ENCODE results near the gene ZNF583.

Gene ZNF583

GRCh38 chr19:56403764-56404704 is at the start of gene ZNF583:
Gene ZNF583 (plus strand): TSS chr19:56404332. CDS start chr19:56407115, 2,783 bp downstream.
- Histone ChIP-seq H3K27me3 (ENCODE audit: insufficient read depth, low read length) (no peaks in the 10 kb centered on the region), H3K4me3 (ENCODE audit: low read length) (peak within 1 kb of the TSS; percentile 59), H3K4me1 (ENCODE audit: insufficient read depth, low read length) (peaks cover 7% of the 10 kb centered on the region), H2AFZ (ENCODE audit: low read depth, low read length) (peak within 1 kb of the TSS; percentile 43), H3K9me3 (ENCODE audit: low read length) (peaks cover 44% of the 10 kb centered on the region), H3K36me3 (ENCODE audit: insufficient read depth, low read length) (peaks cover 30% of the 10 kb centered on the region)

GRCh38 chr19:56355517-56355916 is 48.6 kb upstream of the ZNF583 start:
- Histone ChIP-seq H3K36me3 (ENCODE audit: insufficient read depth, low read length) (no peaks in the 10 kb centered on the region), H3K4me3 (ENCODE audit: low read length) (no peak overlapping the region), H3K27me3 (ENCODE audit: insufficient read depth, low read length) (no peaks in the 10 kb centered on the region), H3K9me3 (ENCODE audit: low read length) (peaks cover 3% of the 10 kb centered on the region), H2AFZ (ENCODE audit: low read depth, low read length) (no peak overlapping the region), H3K4me1 (ENCODE audit: insufficient read depth, low read length) (no peaks in the 10 kb centered on the region)

- Histone ChIP-seq H3K4me1 (ENCODE audit: insufficient read depth, low read length) (no peaks in the 10 kb centered on the region), H3K4me3 (ENCODE audit: low read length) (no peak overlapping the region), H3K9me3 (ENCODE audit: low read length) (peaks cover 7% of the 10 kb centered on the region), H3K27me3 (ENCODE audit: insufficient read depth, low read length) (no peaks in the 10 kb centered on the region), H2AFZ (ENCODE audit: low read depth, low read length) (no peak overlapping the region), H3K36me3 (ENCODE audit: insufficient read depth, low read length) (no peaks in the 10 kb centered on the region)
These were observed 47.2 kb upstream of the ZNF583 start for GRCh38 chr19:56356944-56357343.

DNA sequence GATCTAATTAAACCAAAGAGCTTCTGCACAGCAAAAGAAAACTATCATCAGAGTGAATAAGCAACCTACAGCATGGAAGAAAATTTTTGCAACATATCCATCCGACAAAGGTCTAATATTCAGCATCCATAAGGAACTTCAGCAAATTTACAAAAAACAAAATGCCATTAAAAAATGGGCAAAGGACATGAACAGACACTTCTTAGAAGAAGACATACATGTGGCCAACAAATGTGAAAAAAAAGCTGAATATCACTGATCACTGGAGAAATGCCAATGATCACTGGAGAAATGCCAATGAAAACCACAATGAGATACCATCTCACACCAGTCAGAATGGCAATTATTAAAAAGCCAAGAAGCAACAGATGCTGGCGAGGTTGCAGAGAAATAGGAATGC is 43.3 kb upstream of the ZNF583 start:
- no peaks in the 10 kb centered on the region for H3K27me3 ChIP-seq (ENCODE audit: insufficient read depth, low read length)
- no peaks in the 10 kb centered on the region for H3K36me3 ChIP-seq (ENCODE audit: insufficient read depth, low read length)
- no peak overlapping the region for H3K4me3 ChIP-seq (ENCODE audit: low read length)
- peaks cover 6% of the 10 kb centered on the region for H3K9me3 ChIP-seq (ENCODE audit: low read length)
- H3K4me1 ChIP-seq (ENCODE audit: insufficient read depth, low read length) = no peaks in the 10 kb centered on the region
- H2AFZ ChIP-seq (ENCODE audit: low read depth, low read length) = no peak overlapping the region

DNA sequence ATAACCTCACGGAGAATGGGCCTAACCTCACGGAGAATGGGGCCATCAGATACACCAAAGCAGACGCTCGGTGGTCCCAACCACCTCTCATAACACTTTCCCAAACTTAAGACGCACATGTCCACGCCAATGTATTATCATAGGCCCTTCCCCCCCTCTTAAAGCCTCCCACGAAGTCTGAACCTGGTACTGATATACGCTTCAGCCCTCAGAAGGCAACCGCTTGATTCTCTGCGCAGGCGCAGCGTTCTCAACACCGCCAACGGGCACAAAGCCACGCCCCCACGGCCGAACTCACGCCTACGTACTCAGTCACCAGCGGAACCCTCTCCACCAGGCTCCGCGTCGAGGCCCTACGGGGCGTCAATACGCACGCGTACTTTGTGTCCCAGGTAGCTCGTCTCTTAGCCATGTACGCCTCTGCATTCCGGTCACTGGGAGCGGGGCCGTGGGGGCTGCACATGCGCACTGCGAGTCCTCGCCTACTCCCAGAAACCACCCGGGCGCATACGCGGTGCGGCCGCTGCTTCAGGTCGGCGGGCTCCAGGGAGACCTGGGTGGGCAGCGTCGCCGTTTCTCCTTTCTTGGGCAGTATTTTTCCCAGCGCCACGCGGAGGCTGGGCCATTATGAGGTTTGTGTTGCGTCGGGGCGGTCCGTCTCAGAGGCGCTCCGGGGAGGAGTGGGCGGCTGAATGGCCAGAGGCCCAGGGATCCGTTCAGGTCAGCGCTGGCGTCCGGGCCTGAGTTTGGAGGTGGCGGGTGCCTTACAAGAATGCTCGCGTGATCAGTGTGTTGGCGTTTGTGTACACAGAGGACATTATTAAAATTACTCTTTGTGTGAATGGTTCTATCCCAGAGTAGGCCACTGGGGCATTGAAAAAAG is 36.1 kb upstream of the ZNF583 start:
- Histone ChIP-seq H2AFZ (ENCODE audit: low read depth, low read length) (peak overlapping the region; percentile 31), H3K36me3 (ENCODE audit: insufficient read depth, low read length) (peaks cover 9% of the 10 kb centered on the region), H3K9me3 (ENCODE audit: low read length) (peaks cover 9% of the 10 kb centered on the region), H3K4me3 (ENCODE audit: low read length) (peak overlapping the region; percentile 48), H3K27me3 (ENCODE audit: insufficient read depth, low read length) (no peaks in the 10 kb centered on the region), H3K4me1 (ENCODE audit: insufficient read depth, low read length) (no peaks in the 10 kb centered on the region)

GRCh38 chr19:56369886-56370676 is 34.1 kb upstream of the ZNF583 start:
- no peaks in the 10 kb centered on the region for H3K4me1 ChIP-seq (ENCODE audit: insufficient read depth, low read length)
- H2AFZ ChIP-seq (ENCODE audit: low read depth, low read length) = no peak overlapping the region
- H3K9me3 ChIP-seq (ENCODE audit: low read length) = peaks cover 18% of the 10 kb centered on the region
- H3K27me3 ChIP-seq (ENCODE audit: insufficient read depth, low read length) = no peaks in the 10 kb centered on the region
- H3K36me3 ChIP-seq (ENCODE audit: insufficient read depth, low read length) = peaks cover 18% of the 10 kb centered on the region
- H3K4me3 ChIP-seq (ENCODE audit: low read length) = no peak overlapping the region

DNA sequence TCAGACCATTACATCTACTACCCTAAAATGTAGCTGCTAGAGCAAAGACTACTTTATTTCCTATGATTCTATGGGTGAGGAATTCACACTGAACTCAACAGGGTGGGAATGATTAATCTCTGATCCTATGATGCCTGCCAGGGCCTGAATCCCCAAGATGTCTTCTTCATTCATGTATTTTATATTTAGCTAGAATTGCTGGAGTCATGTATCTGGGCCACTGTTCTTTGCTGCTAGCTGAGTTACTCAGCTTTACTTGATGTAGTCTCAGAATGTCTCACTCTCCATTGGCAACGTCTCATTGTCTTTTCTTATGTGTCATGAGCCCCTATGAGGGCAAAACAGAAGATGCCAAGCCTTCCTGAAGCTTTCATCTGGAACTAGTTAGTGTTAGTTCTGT is 31.9 kb upstream of the ZNF583 start:
- no peaks in the 10 kb centered on the region for H3K4me1 ChIP-seq (ENCODE audit: insufficient read depth, low read length)
- peaks cover 33% of the 10 kb centered on the region for H3K9me3 ChIP-seq (ENCODE audit: low read length)
- no peak overlapping the region for H3K4me3 ChIP-seq (ENCODE audit: low read length)
- H2AFZ ChIP-seq (ENCODE audit: low read depth, low read length) = no peak overlapping the region
- peaks cover 39% of the 10 kb centered on the region for H3K36me3 ChIP-seq (ENCODE audit: insufficient read depth, low read length)
- H3K27me3 ChIP-seq (ENCODE audit: insufficient read depth, low read length) = no peaks in the 10 kb centered on the region

DNA sequence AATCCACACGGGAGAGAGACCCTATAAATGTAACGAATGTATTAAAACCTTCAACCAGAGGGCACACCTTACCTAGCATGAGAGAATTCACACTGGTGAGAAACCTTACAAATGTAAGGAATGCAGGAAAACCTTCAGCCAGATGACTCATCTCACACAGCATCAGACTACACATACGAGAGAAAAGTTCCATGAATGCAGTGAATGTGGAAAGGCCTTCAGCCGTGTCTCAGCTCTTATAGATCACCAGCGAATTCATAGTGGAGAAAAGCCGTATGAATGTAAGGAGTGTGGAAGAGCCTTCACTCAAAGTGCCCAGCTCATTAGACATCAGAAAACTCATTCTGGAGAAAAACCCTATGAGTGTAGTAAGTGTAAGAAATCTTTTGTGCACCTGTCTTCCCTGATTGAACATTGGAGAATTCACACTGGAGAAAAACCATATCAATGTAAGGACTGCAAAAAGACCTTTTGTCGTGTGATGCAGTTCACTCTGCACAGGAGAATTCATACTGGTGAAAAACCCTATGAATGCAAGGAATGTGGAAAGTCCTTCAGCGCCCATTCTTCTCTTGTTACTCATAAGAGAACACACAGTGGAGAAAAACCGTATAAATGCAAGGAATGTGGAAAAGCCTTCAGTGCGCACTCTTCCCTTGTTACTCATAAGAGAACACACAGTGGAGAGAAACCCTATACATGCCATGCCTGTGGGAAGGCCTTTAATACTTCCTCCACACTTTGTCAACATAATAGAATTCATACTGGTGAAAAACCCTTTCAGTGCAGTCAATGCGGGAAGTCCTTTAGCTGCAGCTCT is 26.8 kb upstream of the ZNF583 start:
- Histone ChIP-seq H3K4me1 (ENCODE audit: insufficient read depth, low read length) (no peaks in the 10 kb centered on the region), H3K27me3 (ENCODE audit: insufficient read depth, low read length) (no peaks in the 10 kb centered on the region), H3K4me3 (ENCODE audit: low read length) (no peak overlapping the region), H3K36me3 (ENCODE audit: insufficient read depth, low read length) (peaks cover 42% of the 10 kb centered on the region), H3K9me3 (ENCODE audit: low read length) (peaks cover 46% of the 10 kb centered on the region), H2AFZ (ENCODE audit: low read depth, low read length) (no peak overlapping the region)

GRCh38 chr19:56383826-56384605 is 20.1 kb upstream of the ZNF583 start:
- H2AFZ ChIP-seq (ENCODE audit: low read depth, low read length) = no peak overlapping the region
- peaks cover 42% of the 10 kb centered on the region for H3K36me3 ChIP-seq (ENCODE audit: insufficient read depth, low read length)
- no peaks in the 10 kb centered on the region for H3K27me3 ChIP-seq (ENCODE audit: insufficient read depth, low read length)
- no peaks in the 10 kb centered on the region for H3K4me1 ChIP-seq (ENCODE audit: insufficient read depth, low read length)
- peaks cover 46% of the 10 kb centered on the region for H3K9me3 ChIP-seq (ENCODE audit: low read length)
- no peak overlapping the region for H3K4me3 ChIP-seq (ENCODE audit: low read length)

DNA sequence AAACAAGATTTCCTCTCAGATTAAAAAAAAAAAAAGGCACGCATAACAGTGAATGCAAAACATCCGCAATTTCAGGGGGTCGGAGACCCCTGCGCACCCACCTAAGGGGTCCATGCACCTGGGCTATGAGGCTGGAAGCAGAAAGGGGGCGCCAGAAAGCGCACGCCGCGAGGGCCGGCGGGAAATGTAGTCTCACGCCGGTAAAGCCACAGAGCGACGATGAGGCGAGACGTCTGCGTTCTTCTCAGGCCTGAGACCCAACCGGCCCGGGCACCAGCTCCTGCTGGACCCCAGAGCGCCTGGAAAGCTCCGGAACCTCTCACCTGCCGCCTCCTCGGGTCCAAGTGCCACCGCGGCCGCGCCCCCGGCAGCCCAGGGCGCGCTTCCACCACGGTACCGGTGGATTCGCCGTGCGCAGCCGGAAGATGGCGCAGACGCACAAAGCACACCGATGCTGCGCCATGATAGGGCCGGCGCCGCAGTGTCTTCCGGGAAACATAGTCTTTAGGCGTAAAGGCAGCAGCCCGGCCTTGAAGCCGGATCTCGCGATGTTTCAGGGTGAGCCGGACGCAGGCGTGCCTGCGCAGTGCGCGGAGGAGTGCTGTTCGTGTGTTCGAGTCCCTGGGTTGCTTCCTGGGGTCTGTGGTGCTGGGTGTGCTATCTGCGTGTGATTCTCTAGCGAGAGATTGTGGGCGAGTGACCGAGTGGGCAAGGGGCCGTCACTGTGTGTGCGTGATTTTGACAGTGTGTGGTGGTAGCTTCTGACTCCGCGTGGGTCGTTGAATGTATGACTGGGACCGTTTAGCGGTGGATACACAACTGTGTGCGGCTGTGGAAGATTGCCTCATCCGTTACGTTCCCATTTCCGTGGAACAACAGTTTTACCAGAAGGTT is 10.8 kb upstream of the ZNF583 start, which contains the start of gene ZNF582:
Gene ZNF582 (minus strand): TSS at position 416 of the 894 bp plus-strand sequence. CDS start 1,782 bp downstream, outside the sequence.
- H3K9me3 ChIP-seq (ENCODE audit: low read length) = peaks cover 48% of the 10 kb centered on the region
- peak within 1 kb of the TSS; percentile 74 for H3K4me3 ChIP-seq (ENCODE audit: low read length)
- peaks cover 34% of the 10 kb centered on the region for H3K36me3 ChIP-seq (ENCODE audit: insufficient read depth, low read length)
- H2AFZ ChIP-seq (ENCODE audit: low read depth, low read length) = peak within 1 kb of the TSS; percentile 68
- no peaks in the 10 kb centered on the region for H3K4me1 ChIP-seq (ENCODE audit: insufficient read depth, low read length)
- no peaks in the 10 kb centered on the region for H3K27me3 ChIP-seq (ENCODE audit: insufficient read depth, low read length)

DNA sequence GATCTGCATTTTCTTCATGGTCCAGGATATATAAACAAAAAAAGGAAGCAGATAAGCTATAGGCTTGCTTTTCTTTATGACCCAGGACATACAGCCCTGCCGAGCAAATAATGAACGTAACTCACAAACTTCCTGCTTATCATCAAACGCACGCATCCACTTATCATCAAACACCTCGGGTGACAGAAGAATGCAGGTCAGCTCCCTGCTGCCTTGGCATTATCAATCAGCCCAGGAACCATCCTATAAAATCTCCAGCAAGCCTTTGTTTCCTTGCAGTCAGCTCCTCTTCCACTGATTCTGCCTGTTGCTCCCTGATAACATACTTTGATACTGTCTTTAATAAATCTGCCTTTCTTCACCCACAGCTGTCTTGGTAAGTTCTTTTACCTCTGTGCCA is 5.3 kb upstream of the ZNF583 start:
- Histone ChIP-seq H3K36me3 (ENCODE audit: insufficient read depth, low read length) (peaks cover 29% of the 10 kb centered on the region), H3K4me3 (ENCODE audit: low read length) (no peak overlapping the region), H2AFZ (ENCODE audit: low read depth, low read length) (no peak overlapping the region), H3K4me1 (ENCODE audit: insufficient read depth, low read length) (peaks cover 3% of the 10 kb centered on the region), H3K9me3 (ENCODE audit: low read length) (peaks cover 43% of the 10 kb centered on the region), H3K27me3 (ENCODE audit: insufficient read depth, low read length) (no peaks in the 10 kb centered on the region)
